H9 (cell line): Measurements from ENCODE around the gene DDA1. TPM values are rescaled to one million over a fixed set of nuclear protein-coding genes. Genes with fewer than 3 reads are reported as not detected.
A peak's percentile ranks its signal among the peaks of the same experiment; 100 is the strongest.

Source experiments
- DNase-seq: peaks from one replicate; pipeline ENCODE4 v3.0.0-alpha.2; 2017
- H2AFZ ChIP-seq: one replicate; pipeline ENCODE4 v1.6.1; 2013; ENCODE audit warnings: mild to moderate bottlenecking, low read length, control low read depth, moderate library complexity
- H2AK5ac ChIP-seq: 2 replicates; pipeline ENCODE4 v1.6.1; 2013; ENCODE audit warnings: low read length, control low read depth, mixed read lengths; ENCODE audit not compliant: insufficient read length
- H2BK120ac ChIP-seq: one replicate; pipeline ENCODE4 v1.6.1; 2013; ENCODE audit warnings: low read depth, mild to moderate bottlenecking, low read length, control low read depth, inconsistent platforms; ENCODE audit not compliant: poor library complexity, severe bottlenecking
- H2BK12ac ChIP-seq: 2 replicates; pipeline ENCODE4 v1.6.1; 2013; ENCODE audit warnings: low read length, control low read depth, mixed read lengths, low read depth; ENCODE audit not compliant: insufficient read length
- H2BK15ac ChIP-seq: 2 replicates; pipeline ENCODE4 v1.6.1; 2013; ENCODE audit warnings: low read depth, low read length, control low read depth
- H2BK20ac ChIP-seq: one replicate; pipeline ENCODE4 v1.6.1; 2013; ENCODE audit warnings: low read depth, mild to moderate bottlenecking, low read length, control low read depth, inconsistent platforms; ENCODE audit not compliant: poor library complexity, severe bottlenecking
- H2BK5ac ChIP-seq: 2 replicates; pipeline ENCODE4 v1.6.1; 2013; ENCODE audit warnings: low read length, control low read depth, mixed read lengths; ENCODE audit not compliant: insufficient read length
- H3K14ac ChIP-seq: 2 replicates; pipeline ENCODE4 v1.6.1; 2013; ENCODE audit warnings: low read length, control low read depth; ENCODE audit not compliant: insufficient read depth
- H3K18ac ChIP-seq: 2 replicates; pipeline ENCODE4 v1.6.1; 2013; ENCODE audit warnings: low read depth, mild to moderate bottlenecking, mixed read lengths, low read length, control low read depth; ENCODE audit not compliant: insufficient read length
- H3K23ac ChIP-seq: 2 replicates; pipeline ENCODE4 v1.6.1; 2013; ENCODE audit warnings: low read length, control low read depth, mixed read lengths, low read depth; ENCODE audit not compliant: insufficient read length
- H3K23me2 ChIP-seq: 2 replicates; pipeline ENCODE4 v1.6.1; 2013; ENCODE audit warnings: low read depth, mild to moderate bottlenecking, mixed read lengths, low read length, control low read depth; ENCODE audit not compliant: insufficient read length, poor library complexity, severe bottlenecking
- H3K27ac ChIP-seq: 2 replicates; pipeline ENCODE4 v1.5.1; 2013; ENCODE audit warnings: low read length, control low read depth, mixed read lengths, low read depth; ENCODE audit not compliant: insufficient read length
- H3K27me3 ChIP-seq: 2 replicates; pipeline ENCODE4 v1.6.1; 2013; ENCODE audit warnings: low read length, control low read depth, inconsistent platforms; ENCODE audit not compliant: insufficient read depth
- H3K4ac ChIP-seq: 2 replicates; pipeline ENCODE4 v1.6.1; 2013; ENCODE audit warnings: low read depth, mild to moderate bottlenecking, control low read depth, inconsistent platforms, low read length, moderate library complexity
- H3K4me1 ChIP-seq: 2 replicates; pipeline ENCODE4 v1.6.1; 2013; ENCODE audit warnings: low read length, control low read depth, inconsistent platforms; ENCODE audit not compliant: insufficient read depth
- H3K4me2 ChIP-seq: 2 replicates; pipeline ENCODE4 v1.6.1; 2013; ENCODE audit warnings: low read length, control low read depth, mixed read lengths; ENCODE audit not compliant: insufficient read length, insufficient read depth
- H3K56ac ChIP-seq: 2 replicates; pipeline ENCODE4 v1.6.1; 2013; ENCODE audit warnings: low read depth, mild to moderate bottlenecking, mixed read lengths, low read length, control low read depth; ENCODE audit not compliant: insufficient read length
- H3K79me1 ChIP-seq: 2 replicates; pipeline ENCODE4 v1.6.1; 2013; ENCODE audit warnings: low read depth, mild to moderate bottlenecking, moderate library complexity, low read length, control low read depth, inconsistent platforms; ENCODE audit not compliant: insufficient read depth, poor library complexity, severe bottlenecking
- H3K79me2 ChIP-seq: 2 replicates; pipeline ENCODE4 v1.6.1; 2013; ENCODE audit warnings: low read length, control low read depth, inconsistent platforms; ENCODE audit not compliant: insufficient read depth
- H3K9ac ChIP-seq: 2 replicates; pipeline ENCODE4 v1.6.1; 2013; ENCODE audit warnings: low read length, control low read depth, mixed read lengths; ENCODE audit not compliant: insufficient read length; ENCODE audit errors: extremely low read depth
- H3K9me3 ChIP-seq: one replicate; pipeline ENCODE4 v1.6.1; 2013; ENCODE audit warnings: low read depth, low read length, inconsistent platforms; ENCODE audit not compliant: control insufficient read depth
- H3T11ph ChIP-seq: one replicate; pipeline ENCODE4 v1.6.1; 2013; ENCODE audit warnings: mild to moderate bottlenecking, low read length, control low read depth, inconsistent platforms
- H4K20me1 ChIP-seq: one replicate; pipeline ENCODE4 v1.6.1; 2013; ENCODE audit not compliant: control insufficient read depth, insufficient read length, insufficient read depth
- H4K5ac ChIP-seq: 2 replicates; pipeline ENCODE4 v1.6.1; 2013; ENCODE audit warnings: low read depth, mild to moderate bottlenecking, mixed read lengths, low read length, control low read depth; ENCODE audit not compliant: insufficient read length
- H4K8ac ChIP-seq: replicated peaks from 2 replicates; pipeline ENCODE4 v1.6.1; 2013; ENCODE audit warnings: low read length, control low read depth, mixed read lengths, low read depth; ENCODE audit not compliant: insufficient read length
- H4K91ac ChIP-seq: 2 replicates; pipeline ENCODE4 v1.6.1; 2013; ENCODE audit warnings: low read depth, mild to moderate bottlenecking, moderate library complexity, mixed read lengths, low read length, control low read depth; ENCODE audit not compliant: insufficient read length
- H3K27ac Mint-ChIP-seq, 3 experiments: 2 replicates in 2 of 3; 3 replicates in 1 of 3; pipeline ENCODE4 v1.8.0; 2020 to 2021; ENCODE audit warnings: mixed read lengths in 3 of 3, mild to moderate bottlenecking in 1 of 3, moderate library complexity in 1 of 3
- H3K27me3 Mint-ChIP-seq: 2 replicates; pipeline ENCODE4 v1.8.0; 2021; ENCODE audit warnings: low read depth, mild to moderate bottlenecking, moderate library complexity, mixed read lengths
- H3K36me3 Mint-ChIP-seq, 3 experiments: 2 replicates in 2 of 3; 3 replicates in 1 of 3; pipeline ENCODE4 v1.8.0; 2020 to 2021; ENCODE audit warnings: low read depth in 3 of 3, mixed read lengths in 3 of 3; ENCODE audit not compliant: insufficient read depth in 1 of 3
- H3K4me1 Mint-ChIP-seq, 2 experiments: 2 replicates each; pipeline ENCODE4 v1.8.0; 2020; ENCODE audit warnings: mixed read lengths in 2 of 2
- H3K4me3 Mint-ChIP-seq, 2 experiments: 2 replicates in 1 of 2; 3 replicates in 1 of 2; pipeline ENCODE4 v1.8.0; 2020 to 2021; ENCODE audit warnings: mild to moderate bottlenecking in 2 of 2, mixed read lengths in 2 of 2, moderate library complexity in 1 of 2
- H3K9me3 Mint-ChIP-seq, 2 experiments: 2 replicates in 1 of 2; 3 replicates in 1 of 2; pipeline ENCODE4 v1.8.0; 2020; ENCODE audit warnings: mild to moderate bottlenecking in 2 of 2, mixed read lengths in 2 of 2, moderate library complexity in 1 of 2
- WGBS: extraction: QIAGEN DNeasy Blood & Tissue Kit; methylation state at CpG from one replicate; pipeline ENCODE4 v1.1.7; 2013; ENCODE audit warnings: missing lambda C conversion rate, low lambda C conversion rate, mixed read lengths; ENCODE audit not compliant: insufficient read length; ENCODE audit errors: extremely low coverage; 5-methylcytosine and 5-hydroxymethylcytosine counted together
- total RNA-seq: library from RNA; stranded (reverse); gene quantifications from 2 replicates; pipeline ENCODE4 v1.2.1, GENCODE V29; 2021
- TF ChIP-seq, protein P1 (sequence below): fragments of 200-600 bp; sonication (generic); conservative IDR thresholded peaks from 3 replicates; pipeline ENCODE4 v1.8.0; 2021; ENCODE audit warnings: antibody characterized with exemption, mild to moderate bottlenecking

The DDA1 gene
- total RNA-seq, 1 experiment from 2014 or later: 45.7 TPM

DNA sequence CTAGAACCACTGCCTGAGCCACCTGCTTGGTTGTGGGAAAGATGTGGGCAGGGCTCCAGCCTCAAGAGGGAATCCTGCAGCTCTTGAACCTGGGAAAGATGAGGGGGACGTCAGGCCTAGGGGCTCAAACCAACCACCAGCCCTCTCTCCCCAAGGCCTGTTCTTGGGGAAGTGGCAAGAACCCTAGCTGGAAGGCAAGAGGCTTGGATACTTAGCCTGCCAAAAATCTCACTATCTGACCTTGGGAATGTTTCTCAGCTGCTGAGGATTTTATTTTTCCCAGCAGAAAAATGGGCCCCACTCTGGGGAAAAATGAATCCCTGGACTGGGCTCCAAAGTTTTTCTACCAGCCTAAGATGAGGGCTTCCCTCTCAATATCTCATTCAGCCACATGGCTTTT lies 49.4 kb upstream of the DDA1 start:
- Mint-ChIP-seq H3K4me1 (peaks cover 11 to 22% of the 10 kb centered on the region in 2 experiments), H3K27ac (no peak overlapping the region), H3K36me3 (peaks cover 0 to 20% (median 0%) of the 10 kb centered on the region in 3 experiments; a peak in 3 of 7 replicates), H3K9me3 (no peaks in the 10 kb centered on the region; a peak in 1 of 5 replicates), H3K4me3 (no peak overlapping the region), H3K27me3 (peaks cover 1% of the 10 kb centered on the region; the same call in 1 of the 2 replicates)
- H3K79me2 ChIP-seq: no peaks in the 10 kb centered on the region
- no peak overlapping the region for H2AFZ ChIP-seq
- no peak overlapping the region for H2BK120ac ChIP-seq
- H2BK12ac ChIP-seq: no peak overlapping the region
- no peak overlapping the region for H3K27ac ChIP-seq
- no peak overlapping the region for H3K9ac ChIP-seq
- H3K27me3 ChIP-seq: no peaks in the 10 kb centered on the region
- peaks cover 13% of the 10 kb centered on the region for H3K9me3 ChIP-seq
- no peak overlapping the region for H2BK5ac ChIP-seq
- no peak overlapping the region for H4K91ac ChIP-seq
- H3K18ac ChIP-seq: no peak overlapping the region
- no peaks in the 10 kb centered on the region for H3K79me1 ChIP-seq
- H2AK5ac ChIP-seq: no peak overlapping the region
- H3K14ac ChIP-seq: no peak overlapping the region
- H3K4me2 ChIP-seq: no peak overlapping the region
- H3K4me1 ChIP-seq: peaks cover 4% of the 10 kb centered on the region; the same call in 1 of the 2 replicates
- no CpG with 5 or more reads among the region's 1 CpG for WGBS
- H3K4ac ChIP-seq: no peak overlapping the region
- no peak overlapping the region for H2BK20ac ChIP-seq
- 0 out of 2 replicates have a peak overlapping the region, but pooled peaks have one; percentile 52 for H2BK15ac ChIP-seq
- no peaks in the 10 kb centered on the region for H3K23me2 ChIP-seq
- no peak for DNase-seq
- no peak overlapping the region for H3K56ac ChIP-seq
- no peak overlapping the region for H4K8ac ChIP-seq
- TF ChIP-seq, protein P1, sequence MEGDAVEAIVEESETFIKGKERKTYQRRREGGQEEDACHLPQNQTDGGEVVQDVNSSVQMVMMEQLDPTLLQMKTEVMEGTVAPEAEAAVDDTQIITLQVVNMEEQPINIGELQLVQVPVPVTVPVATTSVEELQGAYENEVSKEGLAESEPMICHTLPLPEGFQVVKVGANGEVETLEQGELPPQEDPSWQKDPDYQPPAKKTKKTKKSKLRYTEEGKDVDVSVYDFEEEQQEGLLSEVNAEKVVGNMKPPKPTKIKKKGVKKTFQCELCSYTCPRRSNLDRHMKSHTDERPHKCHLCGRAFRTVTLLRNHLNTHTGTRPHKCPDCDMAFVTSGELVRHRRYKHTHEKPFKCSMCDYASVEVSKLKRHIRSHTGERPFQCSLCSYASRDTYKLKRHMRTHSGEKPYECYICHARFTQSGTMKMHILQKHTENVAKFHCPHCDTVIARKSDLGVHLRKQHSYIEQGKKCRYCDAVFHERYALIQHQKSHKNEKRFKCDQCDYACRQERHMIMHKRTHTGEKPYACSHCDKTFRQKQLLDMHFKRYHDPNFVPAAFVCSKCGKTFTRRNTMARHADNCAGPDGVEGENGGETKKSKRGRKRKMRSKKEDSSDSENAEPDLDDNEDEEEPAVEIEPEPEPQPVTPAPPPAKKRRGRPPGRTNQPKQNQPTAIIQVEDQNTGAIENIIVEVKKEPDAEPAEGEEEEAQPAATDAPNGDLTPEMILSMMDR: no peak
- no peak overlapping the region for H3K23ac ChIP-seq
- H4K5ac ChIP-seq: no peak overlapping the region
- H4K20me1 ChIP-seq: no peaks in the 10 kb centered on the region
- H3T11ph ChIP-seq: no peak overlapping the region
